ENCODE measurements around the gene SPDYE16.
"Not testable (repeated sequence)": the region's sequence is repeated elsewhere in the genome, so short reads cannot be mapped to it uniquely, and the experiment has no call there.

SPDYE16 gene

DNA sequence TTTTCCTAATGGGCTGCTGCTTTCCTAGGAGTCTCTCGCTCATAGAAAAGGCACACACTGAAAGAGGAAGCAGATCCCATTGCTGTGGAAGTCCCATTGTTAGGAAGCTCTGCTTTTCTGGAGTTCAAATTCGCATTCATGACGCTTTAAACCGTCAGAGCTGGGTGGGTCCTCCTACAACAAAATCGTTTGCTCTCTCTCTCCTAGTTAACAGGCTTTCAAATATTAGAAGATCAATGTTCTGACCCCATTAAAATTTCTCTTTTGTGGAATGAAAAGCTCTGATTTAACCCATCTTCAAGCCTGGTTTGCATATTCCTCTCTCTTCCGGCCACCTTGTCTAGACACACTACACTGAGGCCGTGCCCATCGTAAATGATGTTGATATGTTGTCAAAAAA is at the start of gene SPDYE16:
Gene SPDYE16 (minus strand): TSS at position 101 of the 400 bp plus-strand sequence. CDS start 1,838 bp downstream, outside the sequence.
- DNase-seq (ENCODE audit: low read depth), result not testable (repeated sequence)

DNA sequence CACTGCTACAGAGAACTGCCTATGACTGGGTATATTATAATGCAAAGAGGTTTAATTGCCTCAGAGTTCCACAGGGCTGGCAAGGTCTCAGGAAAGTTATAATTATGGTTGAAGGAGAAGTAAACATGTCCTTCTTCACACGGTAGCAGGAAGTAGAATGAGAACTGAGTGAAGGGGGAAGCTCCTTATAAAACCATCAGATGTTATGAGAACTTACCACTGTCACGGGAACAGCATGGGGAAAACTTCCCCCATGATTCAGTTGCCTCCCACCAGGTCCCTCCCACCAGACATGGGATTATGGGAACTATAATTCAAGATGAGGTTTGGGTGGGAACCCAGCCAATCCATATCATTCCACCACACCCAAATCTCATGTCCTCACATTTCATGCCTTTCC is 49.6 kb upstream of the SPDYE16 start:
- not testable (repeated sequence) for DNase-seq (ENCODE audit: low read depth)

DNA sequence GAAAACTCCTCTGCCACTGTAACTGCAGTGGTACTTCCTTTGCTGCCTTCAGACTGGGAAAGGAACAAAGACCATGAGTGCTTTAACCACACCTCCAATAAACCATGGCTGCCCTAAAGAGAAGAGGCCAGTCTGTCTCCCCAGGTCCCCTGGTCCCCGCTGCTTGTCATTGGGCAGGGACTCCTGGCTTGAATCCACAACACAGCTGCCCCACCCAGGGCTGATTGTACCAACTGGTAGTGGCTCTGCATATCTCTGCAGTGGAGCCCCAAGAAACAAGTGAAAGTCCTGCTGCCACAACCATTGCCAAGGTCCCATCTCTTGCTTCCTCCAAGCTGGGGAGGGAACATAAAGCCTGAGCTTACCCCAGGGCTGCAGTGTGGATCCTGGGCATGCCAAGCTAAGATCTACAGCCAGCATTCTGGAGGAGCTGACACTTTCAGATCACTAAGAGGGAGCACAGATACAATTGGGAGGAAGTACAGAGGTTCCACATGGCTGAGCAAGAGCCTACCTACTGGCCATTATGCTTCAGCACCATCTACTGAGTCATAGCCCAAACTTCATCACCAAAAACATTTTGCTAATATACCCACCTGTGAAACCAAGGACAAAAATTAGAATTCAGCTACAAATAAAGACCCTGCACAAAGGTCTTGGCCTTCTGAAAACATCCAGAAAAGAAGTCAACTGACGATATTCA is 48.7 kb upstream of the SPDYE16 start:
- not testable (repeated sequence) for DNase-seq (ENCODE audit: low read depth)

DNA sequence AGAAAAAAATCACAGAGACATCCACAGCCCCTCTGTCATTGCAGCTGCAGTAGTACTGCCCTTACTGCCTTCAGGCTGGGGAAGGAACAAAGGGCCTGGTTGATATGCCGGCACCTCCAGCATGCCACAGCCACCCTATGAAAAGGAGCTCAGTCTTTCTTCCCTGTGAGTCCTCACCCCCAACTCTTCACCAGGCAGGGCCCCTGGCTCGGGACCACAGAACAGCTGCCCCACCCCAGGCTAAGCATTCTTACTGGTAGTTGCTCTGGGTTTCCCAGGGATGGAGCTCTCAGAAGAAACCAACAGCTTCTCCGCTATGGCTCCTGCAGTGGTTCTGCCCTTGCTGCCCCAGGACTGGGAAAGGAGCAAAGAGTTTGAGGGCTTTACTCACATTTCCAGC is 47.9 kb upstream of the SPDYE16 start:
- not testable (repeated sequence) for DNase-seq (ENCODE audit: low read depth)

DNA sequence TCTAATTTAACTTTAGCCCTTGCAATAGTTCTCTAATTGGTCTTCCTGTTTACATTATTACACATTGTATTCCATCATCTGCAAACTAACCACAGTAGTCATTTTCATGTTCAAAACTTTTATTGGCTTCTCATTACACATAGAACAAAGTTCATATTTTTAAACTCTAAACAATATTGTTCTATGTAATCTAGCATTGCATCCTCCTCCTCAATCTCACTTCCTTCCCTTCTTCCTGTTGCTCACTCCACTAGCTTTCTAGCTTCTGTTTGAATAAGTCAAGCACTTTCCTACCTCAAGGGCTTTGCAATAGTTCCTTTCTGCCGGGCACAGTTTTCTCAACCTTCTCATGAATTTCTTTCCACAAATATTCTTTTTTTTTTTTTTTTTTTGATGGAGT is 45.5 kb upstream of the SPDYE16 start:
- DNase-seq (ENCODE audit: low read depth), result not testable (repeated sequence)

GRCh38 chr7:76586585-76587315 is 43.7 kb upstream of the SPDYE16 start:
- DNase-seq (ENCODE audit: low read depth), result not testable (repeated sequence)

- not testable (repeated sequence) for DNase-seq (ENCODE audit: low read depth)
These were observed 40.7 kb upstream of the SPDYE16 start for GRCh38 chr7:76583636-76584281.

GRCh38 chr7:76582848-76583631 is 39.9 kb upstream of the SPDYE16 start:
- not testable (repeated sequence) for DNase-seq (ENCODE audit: low read depth)

GRCh38 chr7:76575919-76576655 is 33.0 kb upstream of the SPDYE16 start:
- not testable (repeated sequence) for DNase-seq (ENCODE audit: low read depth)

GRCh38 chr7:76575431-76575830 is 32.3 kb upstream of the SPDYE16 start:
- not testable (repeated sequence) for DNase-seq (ENCODE audit: low read depth)

DNA sequence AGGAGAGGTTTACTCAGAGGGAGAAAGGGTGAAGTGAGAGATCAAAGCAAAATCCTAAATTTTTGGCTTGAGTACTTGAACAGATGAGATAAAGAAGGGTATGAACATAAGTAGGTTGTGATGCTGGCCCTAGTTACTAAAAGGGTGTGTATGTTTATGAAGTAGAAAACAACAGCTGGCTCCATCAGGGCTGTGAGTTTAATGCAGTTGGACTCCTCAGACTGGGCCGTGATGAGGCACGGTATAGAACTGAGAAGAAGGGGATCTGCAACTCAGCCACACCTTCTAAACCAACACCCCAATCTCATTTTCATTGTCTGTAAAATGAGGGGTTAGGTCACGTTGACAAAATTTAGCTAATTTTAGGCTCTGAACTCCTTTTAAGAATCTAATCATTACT is 29.2 kb upstream of the SPDYE16 start:
- DNase-seq (ENCODE audit: low read depth), result not testable (repeated sequence)

GRCh38 chr7:76570324-76570775 is 27.3 kb upstream of the SPDYE16 start:
- DNase-seq (ENCODE audit: low read depth), result not testable (repeated sequence)

- not testable (repeated sequence) for DNase-seq (ENCODE audit: low read depth)
These were observed 25.6 kb upstream of the SPDYE16 start for GRCh38 chr7:76568742-76569141.

GRCh38 chr7:76567753-76568152 is 24.7 kb upstream of the SPDYE16 start:
- not testable (repeated sequence) for DNase-seq (ENCODE audit: low read depth)

DNA sequence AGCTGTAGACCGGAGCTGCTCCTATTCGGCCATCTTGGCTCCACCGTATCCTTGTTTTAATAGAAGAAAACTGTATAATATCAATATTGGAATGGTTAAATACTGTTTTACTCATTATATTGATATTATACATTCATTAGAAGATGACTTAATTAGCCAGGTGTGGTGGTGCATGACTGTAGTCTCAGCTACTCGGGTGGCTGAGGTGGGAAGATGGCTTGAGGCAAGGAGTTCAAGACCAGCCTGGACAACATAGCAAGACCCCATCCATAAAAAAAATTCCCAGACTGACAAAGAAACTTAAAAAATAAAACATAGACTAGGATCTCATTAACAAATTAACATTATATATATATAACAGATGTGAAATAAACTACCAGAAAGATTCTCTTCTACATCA is 24.2 kb upstream of the SPDYE16 start:
- DNase-seq (ENCODE audit: low read depth), result not testable (repeated sequence)

GRCh38 chr7:76565001-76565400 is 21.9 kb upstream of the SPDYE16 start:
- not testable (repeated sequence) for DNase-seq (ENCODE audit: low read depth)

GRCh38 chr7:76561342-76561741 is 18.2 kb upstream of the SPDYE16 start:
- DNase-seq (ENCODE audit: low read depth), result not testable (repeated sequence)

- DNase-seq (ENCODE audit: low read depth), result not testable (repeated sequence)
These were observed 17.1 kb upstream of the SPDYE16 start for GRCh38 chr7:76560157-76560556.

GRCh38 chr7:76559685-76560084 is 16.6 kb upstream of the SPDYE16 start:
- not testable (repeated sequence) for DNase-seq (ENCODE audit: low read depth)

DNA sequence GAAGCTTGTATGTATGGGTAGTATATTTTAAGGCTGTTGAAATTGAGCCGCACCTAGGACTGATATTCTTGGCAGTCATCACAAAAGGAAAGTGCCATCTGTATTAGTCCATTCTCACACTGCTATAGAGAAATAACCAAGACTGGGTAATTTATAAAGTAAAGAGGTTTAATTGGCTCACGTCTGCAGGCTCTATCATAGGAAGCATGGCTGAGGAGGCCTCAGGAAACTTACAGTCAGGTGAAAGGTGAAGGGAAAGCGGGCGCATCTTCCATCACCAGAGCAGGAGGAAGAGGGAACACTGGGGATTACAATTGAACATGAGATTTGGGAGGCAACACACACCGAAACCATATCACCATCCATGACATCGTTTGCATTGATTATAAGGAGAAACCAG is 8.9 kb upstream of the SPDYE16 start:
- not testable (repeated sequence) for DNase-seq (ENCODE audit: low read depth)

DNA sequence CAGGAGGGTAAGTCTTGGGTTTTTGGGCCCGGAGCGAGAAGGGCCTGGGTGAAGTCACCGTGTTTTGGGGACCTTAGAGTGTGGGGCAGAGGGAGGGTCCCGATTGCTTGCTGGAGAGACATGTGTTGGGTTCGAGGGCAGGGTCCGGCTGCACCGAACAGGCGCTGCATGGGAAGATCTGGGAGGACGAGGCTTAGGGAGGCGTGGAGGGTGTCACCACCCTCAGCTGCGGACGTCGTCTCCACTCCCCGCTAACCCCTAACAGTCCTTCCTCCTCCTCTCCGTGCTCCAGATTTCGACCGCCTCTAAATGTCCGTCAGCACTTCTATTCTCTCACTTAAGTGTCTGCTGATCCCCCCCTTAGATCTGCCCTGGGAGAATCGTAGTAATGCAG is 6.8 kb upstream of the SPDYE16 start:
- DNase-seq (ENCODE audit: low read depth), result not testable (repeated sequence)
